T-helper 1 cell treated with Interleukin-12 subunit alpha and Interleukin-12 subunit beta and Interleukin-4 antibody, amounts not matched to agents 30 ng/mL and 1 ng/mL, for 36 hours (primary cell): ENCODE data around the gene CNOT10. TPM values are rescaled to one million over a fixed set of nuclear protein-coding genes. Genes with fewer than 3 reads are reported as not detected.

Experiments
- intact Hi-C: fragments of 100-400 bp; cut with micrococcal nuclease; formaldehyde crosslinking; loops from one replicate; pipeline ENCODE4 v1.15.1; 2024
- total RNA-seq: library from RNA; stranded (reverse); gene quantifications from 2 replicates; pipeline ENCODE4 v1.2.3, GENCODE V29; 2022

CNOT10 gene
- total RNA-seq, 1 donor from 2014 or later, result 50.5 TPM

GRCh38 chr3:32816439-32817256, 131.7 kb downstream of the CNOT10 start:
- intact Hi-C loops, result no loop called here

- intact Hi-C loops, result no loop called here
Observed at GRCh38 chr3:32817257-32817557, 132.2 kb downstream of the CNOT10 start.

- intact Hi-C loops, result no loop called here
Observed at GRCh38 chr3:32817558-32818228, 132.7 kb downstream of the CNOT10 start, which contains the start of gene TRIM71. Gene TRIM71, plus strand, starts transcription at chr3:32817997. Its CDS starts 84 bp downstream, at chr3:32818081.

GRCh38 chr3:32818229-32818969, 133.4 kb downstream of the CNOT10 start:
- intact Hi-C loops, result no loop called here

- intact Hi-C loops, result no loop called here
Observed at GRCh38 chr3:32818970-32819511, 134.1 kb downstream of the CNOT10 start.

- intact Hi-C loops, result no loop called here
Observed at GRCh38 chr3:32819551-32820348, 134.8 kb downstream of the CNOT10 start.

GRCh38 chr3:32820430-32820829, 135.4 kb downstream of the CNOT10 start:
- intact Hi-C loops, result no loop called here

- intact Hi-C loops, result no loop called here
Observed at GRCh38 chr3:32820971-32821685, 136.1 kb downstream of the CNOT10 start.

GRCh38 chr3:32821686-32822296, 136.8 kb downstream of the CNOT10 start:
- intact Hi-C loops, result no loop called here

- intact Hi-C loops, result no loop called here
Observed at GRCh38 chr3:32822609-32823498, 137.9 kb downstream of the CNOT10 start.

Other genes with a start within 250 kb of the CNOT10 start
- 74.4 and 75.0 TPM in 2 replicates for gene CMTM6, start 182.3 kb upstream of the CNOT10 start, total RNA-seq
- gene DYNC1LI1, start 114.3 kb upstream of the CNOT10 start, total RNA-seq, result 28.6 and 29.0 TPM in 2 replicates
- 0.02 TPM in 1 of 2 replicates, not detected in the other for gene TRIM71, start 132.8 kb downstream of the CNOT10 start, total RNA-seq